GM13976 (cell line): Measurements from ENCODE around the gene ZNF446.

ENCODE experiments used
- DNase-seq: peaks from one replicate; pipeline ENCODE4 v3.0.0; 2012; ENCODE audit warnings: low spot score
- CTCF ChIP-seq: IDR thresholded peaks from 2 replicates; pipeline ENCODE4 v1.5.1; 2012; ENCODE audit warnings: borderline replicate concordance, mild to moderate bottlenecking; ENCODE audit not compliant: insufficient read depth; ENCODE audit errors: extremely low read depth, missing control alignments, control extremely low read depth
- in situ Hi-C: fragments of 300-500 bp; cut with MboI; formaldehyde crosslinking; loops from one replicate; pipeline ENCODE4 v1.12.0; 2022; ENCODE audit warnings: low sequenced_read_pairs, mixed read lengths, inconsistent platforms; ENCODE audit not compliant: unreplicated experiment

Gene ZNF446

GRCh38 chr19:58509731-58510083 is 33.6 kb downstream of the ZNF446 start:
- in situ Hi-C loops = no loop called here
- DNase-seq = no peak
- TF ChIP-seq CTCF = no peak

- TF ChIP-seq CTCF = no peak
- DNase-seq = no peak
- in situ Hi-C loops = no loop called here
These were observed 34.1 kb downstream of the ZNF446 start for GRCh38 chr19:58510084-58510862.

- no peak for TF ChIP-seq CTCF
- in situ Hi-C loops = no loop called here
- no peak for DNase-seq
These were observed 35.4 kb downstream of the ZNF446 start, which contains the start of gene SLC27A5 for GRCh38 chr19:58511353-58512208. TSS of gene SLC27A5 (minus strand) at chr19:58511992. CDS start at chr19:58511955, 37 bp downstream.

- no peak for DNase-seq
- TF ChIP-seq CTCF = no peak
- in situ Hi-C loops = no loop called here
These were observed 37.1 kb downstream of the ZNF446 start for GRCh38 chr19:58513213-58513693.

GRCh38 chr19:58513694-58514563 is 37.8 kb downstream of the ZNF446 start:
- DNase-seq = peak; percentile 98
- peak; percentile 100 for TF ChIP-seq CTCF
- in situ Hi-C loops = no loop called here

GRCh38 chr19:58514564-58515022 is 38.4 kb downstream of the ZNF446 start:
- in situ Hi-C loops = no loop called here
- no peak for DNase-seq
- TF ChIP-seq CTCF = no peak
